GM19351 (cell line): ENCODE measurements around the gene PCDHA9.
"Not testable (repeated sequence)": the region's sequence is repeated elsewhere in the genome, so short reads cannot be mapped to it uniquely, and the experiment has no call there.

Source experiments
- ATAC-seq: cut with Tn5 transposase; IDR thresholded peaks from one replicate; pipeline ENCODE4 v1.9.1; 2021; ENCODE audit warnings: mild to moderate bottlenecking, moderate library complexity; ENCODE audit not compliant: unreplicated experiment

PCDHA9 gene

DNA sequence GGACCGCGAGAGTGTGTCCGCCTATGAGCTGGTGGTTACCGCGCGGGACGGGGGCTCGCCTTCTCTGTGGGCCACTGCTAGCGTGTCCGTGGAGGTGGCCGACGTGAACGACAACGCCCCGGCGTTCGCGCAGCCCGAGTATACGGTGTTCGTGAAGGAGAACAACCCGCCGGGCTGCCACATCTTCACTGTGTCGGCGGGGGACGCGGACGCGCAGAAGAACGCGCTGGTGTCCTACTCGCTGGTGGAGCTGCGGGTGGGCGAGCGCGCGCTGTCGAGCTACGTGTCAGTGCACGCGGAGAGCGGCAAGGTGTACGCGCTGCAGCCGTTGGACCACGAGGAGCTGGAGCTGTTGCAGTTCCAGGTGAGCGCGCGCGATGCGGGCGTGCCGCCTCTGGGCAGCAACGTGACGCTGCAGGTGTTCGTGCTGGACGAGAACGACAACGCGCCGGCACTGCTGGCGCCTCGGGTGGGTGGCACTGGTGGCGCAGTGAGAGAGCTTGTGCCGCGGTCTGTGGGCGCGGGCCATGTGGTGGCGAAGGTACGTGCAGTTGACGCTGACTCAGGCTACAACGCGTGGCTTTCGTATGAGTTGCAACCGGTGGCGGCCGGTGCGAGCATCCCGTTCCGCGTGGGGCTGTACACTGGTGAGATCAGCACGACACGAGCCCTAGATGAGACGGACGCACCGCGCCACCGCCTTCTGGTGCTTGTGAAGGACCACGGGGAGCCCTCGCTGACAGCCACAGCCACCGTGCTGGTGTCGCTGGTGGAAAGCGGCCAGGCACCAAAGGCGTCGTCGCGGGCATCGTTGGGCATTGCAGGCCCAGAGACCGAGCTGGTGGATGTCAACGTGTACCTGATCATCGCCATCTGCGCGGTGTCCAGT, 12.3 kb upstream of the PCDHA9 start:
- no peak for ATAC-seq

DNA sequence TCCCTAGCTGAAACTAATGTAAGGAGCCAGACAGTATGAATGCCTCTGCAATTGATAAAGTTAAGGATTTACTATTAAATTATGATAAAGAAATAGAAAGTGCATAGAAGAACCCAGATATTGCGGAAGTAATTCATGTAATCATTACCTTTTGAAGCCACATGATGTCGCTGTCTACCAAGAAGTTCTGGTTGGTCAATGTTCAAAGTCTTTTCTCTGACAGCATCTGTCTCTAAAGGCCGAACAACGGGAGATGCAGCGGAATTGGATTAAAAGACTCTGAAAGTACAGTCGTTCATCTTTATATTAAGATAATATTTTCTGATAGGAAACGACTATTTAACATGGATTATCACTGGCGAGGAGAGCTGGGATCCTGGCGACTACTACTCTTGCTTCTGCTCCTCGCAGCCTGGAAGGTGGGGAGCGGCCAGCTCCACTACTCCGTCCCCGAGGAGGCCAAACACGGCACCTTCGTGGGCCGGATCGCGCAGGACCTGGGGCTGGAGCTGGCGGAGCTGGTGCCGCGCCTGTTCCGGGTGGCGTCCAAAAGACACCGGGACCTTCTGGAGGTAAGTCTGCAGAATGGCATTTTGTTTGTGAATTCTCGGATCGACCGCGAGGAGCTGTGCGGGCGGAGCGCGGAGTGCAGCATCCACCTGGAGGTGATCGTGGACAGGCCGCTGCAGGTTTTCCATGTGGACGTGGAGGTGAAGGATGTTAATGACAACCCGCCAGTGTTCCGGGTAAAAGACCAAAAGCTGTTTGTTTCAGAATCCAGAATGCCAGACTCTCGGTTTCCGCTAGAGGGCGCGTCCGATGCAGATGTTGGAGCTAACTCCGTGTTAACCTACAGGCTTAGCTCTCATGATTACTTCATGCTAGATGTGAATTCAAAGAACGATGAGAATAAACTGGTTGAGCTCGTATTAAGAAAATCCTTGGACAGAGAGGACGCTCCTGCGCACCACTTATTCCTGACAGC, 6.9 kb upstream of the PCDHA9 start, which contains the start of gene PCDHA8:
Gene PCDHA8 (plus strand): TSS at position 210 of the 985 bp plus-strand sequence. CDS start 135 bp downstream, at position 345.
- ATAC-seq, result no peak

DNA sequence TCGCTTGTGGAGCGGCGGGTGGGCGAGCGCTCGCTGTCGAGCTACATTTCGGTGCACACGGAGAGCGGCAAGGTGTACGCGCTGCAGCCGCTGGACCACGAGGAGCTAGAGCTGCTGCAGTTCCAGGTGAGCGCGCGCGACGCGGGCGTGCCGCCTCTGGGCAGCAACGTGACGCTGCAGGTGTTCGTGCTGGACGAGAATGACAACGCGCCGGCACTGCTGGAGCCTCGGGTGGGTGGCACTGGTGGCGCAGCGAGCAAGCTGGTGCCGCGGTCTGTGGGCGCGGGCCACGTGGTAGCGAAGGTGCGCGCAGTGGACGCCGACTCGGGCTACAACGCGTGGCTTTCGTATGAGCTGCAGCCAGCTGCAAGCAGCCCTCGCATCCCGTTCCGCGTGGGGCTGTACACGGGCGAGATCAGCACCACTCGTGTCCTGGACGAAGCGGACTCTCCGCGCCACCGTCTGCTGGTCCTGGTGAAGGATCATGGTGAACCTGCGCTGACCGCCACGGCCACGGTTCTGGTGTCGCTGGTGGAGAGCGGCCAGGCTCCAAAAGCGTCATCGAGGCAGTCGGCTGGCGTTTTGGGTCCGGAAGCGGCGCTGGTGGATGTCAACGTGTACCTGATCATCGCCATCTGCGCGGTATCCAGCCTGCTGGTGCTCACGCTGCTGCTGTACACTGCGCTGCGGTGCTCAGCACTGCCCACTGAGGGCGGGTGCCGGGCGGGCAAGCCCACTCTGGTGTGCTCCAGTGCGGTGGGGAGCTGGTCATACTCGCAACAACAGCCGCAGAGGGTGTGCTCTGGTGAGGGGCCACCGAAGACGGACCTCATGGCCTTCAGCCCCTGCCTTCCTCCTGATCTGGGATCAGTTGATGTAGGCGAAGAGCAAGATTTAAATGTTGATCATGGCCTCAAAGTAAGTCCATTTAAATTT, 5.1 kb upstream of the PCDHA9 start:
- ATAC-seq, result no peak

DNA sequence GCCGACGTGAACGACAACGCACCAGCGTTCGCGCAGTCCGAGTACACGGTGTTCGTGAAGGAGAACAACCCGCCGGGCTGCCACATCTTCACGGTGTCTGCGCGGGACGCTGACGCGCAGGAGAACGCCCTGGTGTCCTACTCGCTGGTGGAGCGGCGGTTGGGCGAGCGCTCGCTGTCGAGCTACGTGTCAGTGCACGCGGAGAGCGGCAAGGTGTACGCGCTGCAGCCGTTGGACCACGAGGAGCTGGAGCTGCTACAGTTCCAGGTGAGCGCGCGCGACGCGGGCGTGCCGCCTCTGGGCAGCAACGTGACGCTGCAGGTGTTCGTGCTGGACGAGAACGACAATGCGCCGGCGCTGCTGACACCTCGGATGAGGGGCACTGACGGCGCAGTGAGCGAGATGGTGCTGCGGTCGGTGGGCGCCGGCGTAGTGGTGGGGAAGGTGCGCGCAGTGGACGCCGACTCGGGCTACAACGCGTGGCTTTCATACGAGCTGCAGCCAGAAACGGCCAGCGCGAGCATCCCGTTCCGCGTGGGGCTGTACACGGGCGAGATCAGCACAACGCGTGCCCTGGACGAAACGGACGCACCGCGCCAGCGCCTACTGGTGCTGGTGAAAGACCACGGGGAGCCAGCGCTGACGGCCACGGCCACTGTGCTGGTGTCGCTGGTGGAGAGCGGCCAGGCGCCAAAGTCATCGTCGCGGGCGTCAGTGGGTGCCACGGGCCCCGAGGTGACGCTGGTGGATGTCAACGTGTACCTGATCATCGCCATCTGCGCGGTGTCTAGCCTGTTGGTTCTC, 1.9 kb downstream of the PCDHA9 start:
- ATAC-seq, result not testable (repeated sequence)

DNA sequence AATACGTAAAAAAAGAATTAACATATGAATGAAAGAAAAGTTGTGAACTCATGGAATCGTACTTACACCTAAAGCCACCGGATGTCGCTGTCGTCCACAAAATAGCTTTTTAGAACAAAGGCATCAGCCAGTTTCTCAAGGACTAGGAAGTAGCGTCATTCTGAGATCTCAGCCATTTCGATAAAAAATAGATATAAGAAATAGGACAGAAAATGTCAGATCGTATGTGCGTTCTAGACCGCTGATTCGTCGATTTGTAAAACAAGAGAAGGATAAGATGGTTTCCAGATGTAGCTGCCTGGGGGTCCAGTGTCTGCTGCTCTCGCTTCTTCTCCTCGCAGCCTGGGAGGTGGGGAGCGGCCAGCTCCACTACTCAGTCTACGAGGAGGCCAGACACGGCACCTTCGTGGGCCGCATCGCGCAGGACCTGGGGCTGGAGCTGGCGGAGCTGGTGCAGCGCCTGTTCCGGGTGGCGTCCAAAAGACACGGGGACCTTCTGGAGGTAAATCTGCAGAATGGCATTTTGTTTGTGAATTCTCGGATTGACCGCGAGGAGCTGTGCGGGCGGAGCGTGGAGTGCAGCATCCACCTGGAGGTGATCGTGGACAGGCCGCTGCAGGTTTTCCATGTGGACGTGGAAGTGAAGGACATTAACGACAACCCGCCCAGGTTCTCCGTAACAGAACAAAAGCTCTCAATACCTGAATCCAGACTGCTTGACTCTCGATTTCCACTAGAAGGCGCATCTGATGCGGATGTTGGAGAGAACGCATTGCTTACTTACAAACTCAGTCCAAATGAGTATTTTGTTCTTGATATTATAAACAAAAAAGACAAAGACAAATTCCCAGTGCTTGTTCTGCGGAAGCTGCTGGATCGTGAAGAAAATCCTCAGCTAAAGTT, 7.8 kb downstream of the PCDHA9 start, which contains the start of gene PCDHA10:
Gene PCDHA10 (plus strand): TSS at position 126 of the 903 bp plus-strand sequence. CDS start 152 bp downstream, at position 278.
- no peak for ATAC-seq

DNA sequence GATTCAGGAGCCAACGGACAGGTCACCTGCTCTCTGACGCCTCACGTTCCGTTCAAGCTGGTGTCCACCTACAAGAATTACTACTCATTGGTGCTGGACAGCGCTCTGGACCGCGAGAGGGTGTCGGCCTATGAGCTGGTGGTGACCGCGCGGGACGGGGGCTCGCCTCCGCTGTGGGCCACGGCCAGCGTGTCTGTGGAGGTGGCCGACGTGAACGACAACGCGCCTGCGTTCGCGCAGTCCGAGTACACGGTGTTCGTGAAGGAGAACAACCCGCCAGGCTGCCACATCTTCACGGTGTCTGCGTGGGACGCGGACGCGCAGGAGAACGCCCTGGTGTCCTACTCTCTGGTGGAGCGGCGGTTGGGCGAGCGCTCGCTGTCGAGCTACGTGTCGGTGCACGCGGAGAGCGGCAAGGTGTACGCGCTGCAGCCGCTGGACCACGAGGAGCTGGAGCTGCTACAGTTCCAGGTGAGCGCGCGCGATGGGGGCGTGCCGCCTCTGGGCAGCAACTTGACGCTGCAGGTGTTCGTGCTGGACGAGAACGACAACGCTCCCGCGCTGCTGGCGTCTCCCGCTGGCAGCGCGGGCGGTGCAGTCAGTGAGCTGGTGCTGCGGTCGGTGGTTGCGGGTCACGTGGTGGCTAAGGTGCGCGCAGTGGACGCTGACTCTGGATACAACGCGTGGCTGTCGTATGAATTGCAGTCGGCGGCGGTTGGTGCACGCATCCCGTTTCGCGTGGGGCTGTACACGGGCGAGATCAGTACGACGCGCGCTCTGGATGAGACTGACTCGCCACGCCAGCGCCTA, 9.2 kb downstream of the PCDHA9 start:
- no peak for ATAC-seq

DNA sequence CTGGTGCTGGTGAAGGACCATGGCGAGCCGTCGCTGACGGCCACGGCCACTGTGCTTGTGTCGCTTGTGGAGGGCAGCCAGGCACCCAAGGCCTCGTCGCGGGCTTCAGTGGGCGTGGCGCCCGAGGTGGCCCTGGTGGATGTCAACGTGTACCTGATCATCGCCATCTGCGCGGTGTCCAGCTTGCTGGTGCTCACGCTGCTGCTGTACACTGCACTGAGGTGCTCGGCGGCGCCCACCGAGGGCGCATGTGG, 9.7 kb downstream of the PCDHA9 start:
- no peak for ATAC-seq

DNA sequence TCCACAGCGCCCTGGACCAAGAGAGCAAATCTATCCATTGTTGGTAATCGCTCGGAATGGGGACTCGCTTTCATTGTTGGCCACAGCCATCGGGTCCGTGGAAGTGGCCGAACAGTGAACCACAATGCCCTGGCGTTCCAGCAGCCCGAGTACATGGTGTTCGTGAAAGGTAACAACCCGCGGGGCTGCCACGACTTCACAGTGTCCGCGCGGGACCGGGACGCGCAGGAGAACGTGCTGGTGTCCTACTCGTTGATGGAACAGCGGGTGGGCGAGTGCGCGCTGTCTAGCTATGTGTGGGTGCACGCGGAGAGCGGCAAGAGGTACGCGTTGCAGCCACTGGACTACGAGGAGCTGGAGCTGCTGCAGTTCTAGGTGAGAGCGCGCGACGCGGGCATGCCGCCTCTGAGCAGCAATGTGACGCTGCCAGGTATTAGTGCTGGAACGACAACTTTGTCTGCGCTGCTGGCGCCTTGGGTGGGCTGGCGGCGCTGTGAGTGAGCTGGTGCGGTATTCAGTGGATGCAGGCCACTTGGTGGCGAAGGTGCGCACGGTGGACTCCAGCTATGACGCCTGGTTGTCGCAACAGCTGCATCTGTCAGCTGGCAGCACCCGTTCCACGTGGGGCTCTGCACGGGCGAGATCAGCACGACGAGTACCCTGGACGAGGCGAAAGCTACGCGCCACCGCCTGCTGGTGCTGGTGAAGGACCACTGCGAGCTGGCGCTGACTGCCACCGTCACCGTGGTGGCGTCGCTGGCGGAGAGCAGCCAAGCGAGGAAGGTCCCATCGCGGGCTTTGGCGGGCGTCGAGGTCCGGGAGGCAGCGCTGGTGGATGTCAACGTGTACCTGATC, 14.5 kb downstream of the PCDHA9 start:
- ATAC-seq, result no peak

DNA sequence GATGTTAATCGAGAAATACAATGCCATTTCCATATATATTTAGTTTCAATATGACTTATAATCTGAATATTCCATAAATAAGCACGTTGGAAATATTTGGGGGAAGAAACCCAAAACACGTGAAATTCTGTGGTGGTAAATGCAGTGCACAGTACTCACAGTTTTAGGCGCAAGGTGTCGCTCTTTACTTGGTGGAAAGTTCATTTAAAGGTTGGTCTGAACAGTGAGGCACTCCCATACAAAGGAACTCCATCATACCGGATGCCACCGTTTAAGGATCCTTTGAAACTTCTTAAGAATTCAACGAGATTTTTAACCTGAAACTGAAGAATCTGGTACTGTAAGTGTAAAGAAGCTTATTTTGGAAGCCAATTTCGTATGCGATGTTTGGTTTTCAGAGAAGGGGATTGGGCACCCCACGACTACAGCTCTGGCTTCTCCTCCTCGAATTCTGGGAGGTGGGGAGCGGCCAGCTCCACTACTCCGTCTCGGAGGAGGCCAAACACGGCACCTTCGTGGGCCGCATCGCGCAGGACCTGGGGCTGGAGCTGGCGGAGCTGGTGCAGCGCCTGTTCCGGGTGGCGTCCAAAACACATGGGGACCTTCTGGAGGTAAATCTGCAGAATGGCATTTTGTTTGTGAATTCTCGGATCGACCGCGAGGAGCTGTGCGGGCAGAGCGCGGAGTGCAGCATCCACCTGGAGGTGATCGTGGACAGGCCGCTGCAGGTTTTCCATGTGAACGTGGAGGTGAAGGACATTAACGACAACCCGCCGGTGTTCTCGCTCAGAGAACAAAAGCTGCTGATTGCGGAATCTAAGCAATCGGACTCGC, 20.8 kb downstream of the PCDHA9 start, which contains the start of gene PCDHA11:
Gene PCDHA11 (plus strand): TSS at position 237 of the 834 bp plus-strand sequence. CDS start 147 bp downstream, at position 384.
- no peak for ATAC-seq

DNA sequence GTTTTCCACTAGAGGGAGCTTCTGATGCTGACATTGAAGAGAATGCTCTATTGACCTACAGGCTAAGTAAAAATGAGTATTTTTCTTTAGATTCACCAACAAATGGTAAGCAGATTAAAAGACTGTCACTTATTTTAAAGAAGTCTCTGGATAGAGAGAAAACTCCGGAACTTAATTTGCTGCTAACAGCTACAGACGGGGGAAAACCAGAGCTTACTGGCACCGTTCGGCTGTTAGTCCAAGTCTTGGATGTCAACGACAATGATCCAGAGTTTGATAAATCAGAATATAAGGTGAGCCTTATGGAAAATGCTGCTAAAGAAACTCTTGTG, 21.3 kb downstream of the PCDHA9 start:
- no peak for ATAC-seq

DNA sequence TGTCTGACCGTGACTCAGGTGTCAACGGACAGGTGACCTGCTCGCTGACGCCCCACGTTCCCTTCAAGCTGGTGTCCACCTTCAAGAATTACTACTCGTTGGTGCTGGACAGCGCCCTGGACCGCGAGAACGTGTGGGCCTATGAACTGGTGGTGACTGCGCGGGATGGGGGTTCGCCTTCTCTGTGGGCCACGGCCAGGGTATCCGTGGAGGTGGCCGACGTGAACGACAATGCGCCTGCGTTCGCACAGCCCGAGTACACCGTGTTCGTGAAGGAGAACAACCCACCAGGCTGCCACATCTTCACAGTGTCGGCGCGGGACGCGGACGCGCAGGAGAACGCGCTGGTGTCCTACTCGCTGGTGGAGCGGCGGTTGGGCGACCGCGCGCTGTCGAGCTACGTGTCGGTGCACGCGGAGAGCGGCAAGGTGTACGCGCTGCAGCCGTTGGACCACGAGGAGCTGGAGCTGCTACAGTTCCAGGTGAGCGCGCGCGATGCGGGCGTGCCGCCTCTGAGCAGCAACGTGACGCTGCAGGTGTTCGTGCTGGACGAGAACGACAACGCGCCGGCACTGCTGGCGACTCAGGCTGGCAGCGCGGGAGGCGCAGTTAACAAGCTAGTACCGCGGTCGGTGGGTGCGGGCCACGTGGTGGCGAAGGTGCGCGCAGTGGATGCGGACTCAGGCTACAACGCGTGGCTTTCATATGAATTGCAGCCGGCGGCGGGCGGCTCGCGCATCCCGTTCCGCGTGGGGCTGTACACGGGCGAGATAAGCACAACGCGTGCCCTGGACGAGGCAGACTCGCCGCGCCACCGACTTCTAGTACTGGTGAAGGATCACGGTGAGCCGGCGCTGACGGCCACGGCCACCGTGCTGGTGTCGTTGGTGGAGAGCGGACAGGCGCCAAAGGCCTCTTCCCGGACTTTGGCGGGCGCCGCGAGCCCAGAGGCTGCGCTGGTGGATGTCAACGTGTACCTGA, 22.3 kb downstream of the PCDHA9 start:
- ATAC-seq, result no peak

DNA sequence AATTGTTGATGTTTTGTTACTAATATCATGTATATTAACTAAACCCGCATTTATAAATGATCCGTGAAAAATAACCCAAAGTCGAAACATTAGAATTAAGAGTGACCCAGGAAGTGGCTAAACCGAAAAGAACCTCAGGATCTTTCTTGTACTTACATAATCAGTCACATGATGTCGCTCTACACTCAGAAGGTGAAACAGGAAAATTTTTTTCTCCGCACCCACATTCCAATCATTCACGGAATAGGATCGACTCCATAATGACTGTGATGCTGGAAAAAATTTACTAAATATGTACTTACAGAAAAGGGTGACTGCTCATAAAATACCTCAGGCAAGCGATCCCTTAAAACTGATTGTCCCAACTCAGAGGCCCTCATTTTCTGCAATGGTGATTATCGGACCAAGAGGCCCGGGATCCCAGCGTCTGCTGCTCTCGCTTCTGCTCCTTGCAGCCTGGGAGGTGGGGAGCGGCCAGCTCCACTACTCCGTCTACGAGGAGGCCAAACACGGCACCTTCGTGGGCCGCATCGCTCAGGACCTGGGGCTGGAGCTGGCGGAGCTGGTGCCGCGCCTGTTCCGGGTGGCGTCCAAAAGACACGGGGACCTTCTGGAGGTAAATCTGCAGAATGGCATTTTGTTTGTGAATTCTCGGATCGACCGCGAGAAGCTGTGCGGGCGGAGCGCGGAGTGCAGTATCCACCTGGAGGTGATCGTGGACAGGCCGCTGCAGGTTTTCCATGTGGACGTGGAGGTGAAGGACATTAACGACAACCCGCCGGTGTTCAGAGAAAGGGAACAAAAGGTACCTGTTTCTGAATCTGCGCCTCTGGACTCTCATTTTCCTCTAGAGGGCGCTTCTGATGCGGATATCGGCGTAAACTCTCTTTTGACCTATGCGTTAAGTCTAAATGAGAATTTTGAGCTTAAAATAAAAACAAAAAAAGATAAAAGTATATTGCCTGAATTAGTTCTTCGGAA, 27.2 kb downstream of the PCDHA9 start, which contains the start of gene PCDHA12:
Gene PCDHA12 (plus strand): TSS at position 224 of the 981 bp plus-strand sequence. CDS start 165 bp downstream, at position 389.
- ATAC-seq, result no peak

DNA sequence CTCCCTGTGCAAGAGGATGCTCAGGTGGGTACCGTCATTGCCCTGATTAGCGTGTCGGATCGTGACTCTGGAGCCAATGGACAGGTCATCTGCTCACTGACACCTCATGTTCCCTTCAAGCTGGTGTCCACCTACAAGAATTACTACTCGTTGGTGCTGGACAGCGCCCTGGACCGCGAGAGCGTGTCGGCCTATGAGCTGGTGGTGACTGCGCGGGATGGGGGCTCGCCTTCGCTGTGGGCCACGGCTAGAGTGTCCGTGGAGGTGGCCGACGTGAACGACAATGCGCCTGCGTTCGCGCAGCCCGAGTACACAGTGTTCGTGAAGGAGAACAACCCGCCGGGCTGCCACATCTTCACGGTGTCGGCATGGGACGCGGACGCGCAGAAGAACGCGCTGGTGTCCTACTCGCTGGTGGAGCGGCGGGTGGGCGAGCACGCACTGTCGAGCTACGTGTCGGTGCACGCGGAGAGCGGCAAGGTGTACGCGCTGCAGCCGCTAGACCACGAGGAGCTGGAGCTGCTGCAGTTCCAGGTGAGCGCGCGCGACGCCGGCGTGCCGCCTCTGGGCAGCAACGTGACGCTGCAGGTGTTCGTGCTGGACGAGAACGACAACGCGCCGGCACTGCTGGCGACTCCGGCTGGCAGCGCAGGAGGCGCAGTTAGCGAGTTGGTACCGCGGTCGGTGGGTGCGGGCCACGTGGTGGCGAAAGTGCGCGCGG, 28.5 kb downstream of the PCDHA9 start:
- not testable (repeated sequence) for ATAC-seq
